MM.1S (cell line): ENCODE results near the gene ORC2.

Source experiments
- EZH2 ChIP-seq: fragments of 300-600 bp; sonication (generic); optimal IDR thresholded peaks from 2 replicates; pipeline ENCODE3; 2017; ENCODE audit warnings: low read depth, mild to moderate bottlenecking, antibody characterized with exemption, low read length, mixed read lengths
- TF ChIP-seq, protein P1 (sequence below): fragments of 300-600 bp; sonication (generic); IDR thresholded peaks from 2 replicates; pipeline ENCODE4 v1.5.1; 2016; ENCODE audit warnings: antibody characterized with exemption, low read length, mixed read lengths

DNA sequence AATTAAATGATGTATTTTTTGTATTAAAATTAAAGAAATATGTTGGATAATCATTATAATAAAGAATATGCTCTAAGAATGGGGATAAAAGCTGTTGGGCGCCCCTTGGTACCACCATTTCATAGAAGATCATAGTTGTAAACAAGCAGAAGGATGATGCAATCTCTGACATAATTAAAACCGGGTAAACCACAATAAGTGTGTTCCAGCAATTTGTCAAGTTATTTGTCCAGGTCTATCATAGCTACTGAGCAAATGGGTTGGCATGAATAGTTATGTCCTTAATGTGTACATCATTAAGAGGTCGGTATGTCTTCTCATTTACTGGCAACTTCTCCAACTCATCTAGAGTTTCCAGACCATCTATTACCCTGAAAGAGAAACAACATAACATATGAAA lies 92.3 kb downstream of the ORC2 start:
- TF ChIP-seq, protein P1, sequence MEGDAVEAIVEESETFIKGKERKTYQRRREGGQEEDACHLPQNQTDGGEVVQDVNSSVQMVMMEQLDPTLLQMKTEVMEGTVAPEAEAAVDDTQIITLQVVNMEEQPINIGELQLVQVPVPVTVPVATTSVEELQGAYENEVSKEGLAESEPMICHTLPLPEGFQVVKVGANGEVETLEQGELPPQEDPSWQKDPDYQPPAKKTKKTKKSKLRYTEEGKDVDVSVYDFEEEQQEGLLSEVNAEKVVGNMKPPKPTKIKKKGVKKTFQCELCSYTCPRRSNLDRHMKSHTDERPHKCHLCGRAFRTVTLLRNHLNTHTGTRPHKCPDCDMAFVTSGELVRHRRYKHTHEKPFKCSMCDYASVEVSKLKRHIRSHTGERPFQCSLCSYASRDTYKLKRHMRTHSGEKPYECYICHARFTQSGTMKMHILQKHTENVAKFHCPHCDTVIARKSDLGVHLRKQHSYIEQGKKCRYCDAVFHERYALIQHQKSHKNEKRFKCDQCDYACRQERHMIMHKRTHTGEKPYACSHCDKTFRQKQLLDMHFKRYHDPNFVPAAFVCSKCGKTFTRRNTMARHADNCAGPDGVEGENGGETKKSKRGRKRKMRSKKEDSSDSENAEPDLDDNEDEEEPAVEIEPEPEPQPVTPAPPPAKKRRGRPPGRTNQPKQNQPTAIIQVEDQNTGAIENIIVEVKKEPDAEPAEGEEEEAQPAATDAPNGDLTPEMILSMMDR: no peak
- TF ChIP-seq EZH2: no peak
